Left ventricle myocardium inferior (tissue), 1 donor: ENCODE results near the gene AP5B1. TPM values are rescaled to one million over a fixed set of nuclear protein-coding genes. Genes with fewer than 3 reads are reported as not detected.

ENCODE experiments used
- DNase-seq: peaks from one replicate; pipeline ENCODE4 v3.0.0-alpha.2; 2020
- H3K27ac ChIP-seq: fragments of 200-600 bp; replicated peaks from 2 replicates; pipeline ENCODE4 v1.8.0; 2021
- H3K27me3 ChIP-seq: fragments of 200-600 bp; 2 replicates; pipeline ENCODE4 v1.8.0; 2021; ENCODE audit warnings: low read depth
- H3K36me3 ChIP-seq: fragments of 200-600 bp; 2 replicates; pipeline ENCODE4 v1.8.0; 2021
- H3K4me1 ChIP-seq: fragments of 200-600 bp; 2 replicates; pipeline ENCODE4 v1.8.0; 2021
- H3K4me3 ChIP-seq: fragments of 200-600 bp; 2 replicates; pipeline ENCODE4 v1.8.0; 2021; ENCODE audit warnings: mild to moderate bottlenecking, moderate library complexity
- H3K9me3 ChIP-seq: fragments of 200-600 bp; replicated peaks from 2 replicates; pipeline ENCODE4 v1.8.0; 2021
- intact Hi-C: fragments of 100-400 bp; cut with micrococcal nuclease; formaldehyde crosslinking; loops from one replicate; pipeline ENCODE4 v1.11.0; 2022
- total RNA-seq: library from RNA; stranded (reverse); fragmentation: NEBNext Ultra II Directional; extraction: Animal tissue kit (Norgen Biotek cat#: 25700); gene quantifications from one replicate; pipeline ENCODE4 v1.2.1, GENCODE V29; 2021
- TF ChIP-seq, protein P1 (sequence below): fragments of 200-600 bp; IDR thresholded peaks from 2 replicates; pipeline ENCODE4 v1.8.0; 2021; ENCODE audit warnings: antibody characterized with exemption, mild to moderate bottlenecking, borderline replicate concordance
- donor health status: DM: no; HTN: yes; CAD: no; lungs with severe emphysema.

AP5B1 gene
- total RNA-seq, 1 donor from 2014 or later, result 5.4 TPM

GRCh38 chr11:65793144-65793581 lies 12.4 kb upstream of the AP5B1 start:
- DNase-seq, result no peak
- Histone ChIP-seq H3K4me3 (no peak overlapping the region), H3K9me3 (no peaks in the 10 kb centered on the region), H3K27me3 (peaks cover 97% of the 10 kb centered on the region), H3K36me3 (no peaks in the 10 kb centered on the region), H3K4me1 (peaks cover 2% of the 10 kb centered on the region), H3K27ac (no peak overlapping the region)
- TF ChIP-seq, protein P1, sequence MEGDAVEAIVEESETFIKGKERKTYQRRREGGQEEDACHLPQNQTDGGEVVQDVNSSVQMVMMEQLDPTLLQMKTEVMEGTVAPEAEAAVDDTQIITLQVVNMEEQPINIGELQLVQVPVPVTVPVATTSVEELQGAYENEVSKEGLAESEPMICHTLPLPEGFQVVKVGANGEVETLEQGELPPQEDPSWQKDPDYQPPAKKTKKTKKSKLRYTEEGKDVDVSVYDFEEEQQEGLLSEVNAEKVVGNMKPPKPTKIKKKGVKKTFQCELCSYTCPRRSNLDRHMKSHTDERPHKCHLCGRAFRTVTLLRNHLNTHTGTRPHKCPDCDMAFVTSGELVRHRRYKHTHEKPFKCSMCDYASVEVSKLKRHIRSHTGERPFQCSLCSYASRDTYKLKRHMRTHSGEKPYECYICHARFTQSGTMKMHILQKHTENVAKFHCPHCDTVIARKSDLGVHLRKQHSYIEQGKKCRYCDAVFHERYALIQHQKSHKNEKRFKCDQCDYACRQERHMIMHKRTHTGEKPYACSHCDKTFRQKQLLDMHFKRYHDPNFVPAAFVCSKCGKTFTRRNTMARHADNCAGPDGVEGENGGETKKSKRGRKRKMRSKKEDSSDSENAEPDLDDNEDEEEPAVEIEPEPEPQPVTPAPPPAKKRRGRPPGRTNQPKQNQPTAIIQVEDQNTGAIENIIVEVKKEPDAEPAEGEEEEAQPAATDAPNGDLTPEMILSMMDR, result no peak
- intact Hi-C loops, result no loop called here

GRCh38 chr11:65792456-65792855 lies 11.7 kb upstream of the AP5B1 start:
- Histone ChIP-seq H3K27ac (no peak overlapping the region), H3K36me3 (no peaks in the 10 kb centered on the region), H3K4me3 (no peak overlapping the region), H3K27me3 (peaks cover 97% of the 10 kb centered on the region), H3K4me1 (peaks cover 9% of the 10 kb centered on the region), H3K9me3 (no peaks in the 10 kb centered on the region)
- intact Hi-C loops, result no loop called here
- DNase-seq, result no peak
- TF ChIP-seq, protein P1, result no peak

- no peak for DNase-seq
- intact Hi-C loops, result no loop called here
- H3K27ac ChIP-seq, result no peak overlapping the region
These were observed 11.0 kb upstream of the AP5B1 start for GRCh38 chr11:65791719-65792213.

GRCh38 chr11:65790902-65791650 lies 10.3 kb upstream of the AP5B1 start:
- Histone ChIP-seq H3K27me3 (peaks cover 98% of the 10 kb centered on the region), H3K9me3 (no peaks in the 10 kb centered on the region), H3K27ac (no peak overlapping the region), H3K36me3 (no peaks in the 10 kb centered on the region), H3K4me1 (peaks cover 21% of the 10 kb centered on the region), H3K4me3 (no peak overlapping the region)
- TF ChIP-seq, protein P1, result no peak
- DNase-seq, result no peak
- intact Hi-C loops, result no loop called here

More at GRCh38 chr11:65791719-65792213, 11.0 kb upstream of the AP5B1 start:
- no peaks in the 10 kb centered on the region for H3K36me3 ChIP-seq
- TF ChIP-seq, protein P1, result no peak
- H3K9me3 ChIP-seq, result no peaks in the 10 kb centered on the region
- peaks cover 98% of the 10 kb centered on the region for H3K27me3 ChIP-seq
- H3K4me3 ChIP-seq, result no peak overlapping the region
- H3K4me1 ChIP-seq, result peaks cover 14% of the 10 kb centered on the region

GRCh38 chr11:65790104-65790901 lies 9.5 kb upstream of the AP5B1 start:
- H3K4me3 ChIP-seq, result no peak overlapping the region
- no peaks in the 10 kb centered on the region for H3K36me3 ChIP-seq
- TF ChIP-seq, protein P1, result no peak
- intact Hi-C loops, result no loop called here
- peaks cover 24% of the 10 kb centered on the region for H3K4me1 ChIP-seq
- H3K27ac ChIP-seq, result no peak overlapping the region
- no peak for DNase-seq
- H3K27me3 ChIP-seq, result peaks cover 98% of the 10 kb centered on the region
- no peaks in the 10 kb centered on the region for H3K9me3 ChIP-seq
